ENCODE data around the gene ITGB2. TPM values are rescaled to one million over a fixed set of nuclear protein-coding genes. Genes with fewer than 3 reads are reported as not detected.

Gene ITGB2
- total and polyA plus RNA-seq, 12 donors = 6.3 to 249 (median 98.9) TPM

GRCh38 chr21:44898851-44899767 is 21.6 kb downstream of the ITGB2 start:
- H3K4me3 ChIP-seq = no peak overlapping the region

GRCh38 chr21:44898011-44898488 is 22.6 kb downstream of the ITGB2 start:
- Histone ChIP-seq H3K27me3 (peaks cover 4% of the 10 kb centered on the region), H3K4me3 (no peak overlapping the region), H3K9me3 (replicated peaks in 1 of 3) (no peaks in the 10 kb centered on the region), H3K36me3 (replicated peaks in 1 of 2) (peaks cover 0 to 8% of the 10 kb centered on the region in 2 donors), H3K27ac (no peak overlapping the region), H3K4me1 (replicated peaks in 1 of 2) (no peaks in the 10 kb centered on the region)
- no peak for DNase-seq
- intact Hi-C loops (cut with DNase I) = loop anchor here in 1 of 2 donors (5.0 kb wide), 1 partner anchor 34 kb away; no protein-coding TSS in a partner anchor
- TF ChIP-seq, protein P1, sequence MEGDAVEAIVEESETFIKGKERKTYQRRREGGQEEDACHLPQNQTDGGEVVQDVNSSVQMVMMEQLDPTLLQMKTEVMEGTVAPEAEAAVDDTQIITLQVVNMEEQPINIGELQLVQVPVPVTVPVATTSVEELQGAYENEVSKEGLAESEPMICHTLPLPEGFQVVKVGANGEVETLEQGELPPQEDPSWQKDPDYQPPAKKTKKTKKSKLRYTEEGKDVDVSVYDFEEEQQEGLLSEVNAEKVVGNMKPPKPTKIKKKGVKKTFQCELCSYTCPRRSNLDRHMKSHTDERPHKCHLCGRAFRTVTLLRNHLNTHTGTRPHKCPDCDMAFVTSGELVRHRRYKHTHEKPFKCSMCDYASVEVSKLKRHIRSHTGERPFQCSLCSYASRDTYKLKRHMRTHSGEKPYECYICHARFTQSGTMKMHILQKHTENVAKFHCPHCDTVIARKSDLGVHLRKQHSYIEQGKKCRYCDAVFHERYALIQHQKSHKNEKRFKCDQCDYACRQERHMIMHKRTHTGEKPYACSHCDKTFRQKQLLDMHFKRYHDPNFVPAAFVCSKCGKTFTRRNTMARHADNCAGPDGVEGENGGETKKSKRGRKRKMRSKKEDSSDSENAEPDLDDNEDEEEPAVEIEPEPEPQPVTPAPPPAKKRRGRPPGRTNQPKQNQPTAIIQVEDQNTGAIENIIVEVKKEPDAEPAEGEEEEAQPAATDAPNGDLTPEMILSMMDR (IDR thresholded peaks at IDR 0.05) = no peak
- no peak for TF ChIP-seq POLR2A (IDR thresholded peaks at IDR 0.05)
- 64 to 78% (median 73%) methylated on average over 2 to 13 of the region's 13 CpGs for WGBS, 4 donors

More at GRCh38 chr21:44898851-44899767, 21.6 kb downstream of the ITGB2 start:
- peaks cover 0 to 8% of the 10 kb centered on the region in 2 donors for H3K36me3 ChIP-seq (replicated peaks in 1 of 2)
- TF ChIP-seq POLR2A (IDR thresholded peaks at IDR 0.05) = no peak
- TF ChIP-seq, protein P1 (IDR thresholded peaks at IDR 0.05) = no peak
- DNase-seq = no peak
- H3K27ac ChIP-seq = no peak overlapping the region
- 78 to 83% (median 82%) methylated on average over 21 to 49 of the region's 49 CpGs for WGBS, 4 donors
- H3K27me3 ChIP-seq = peaks cover 4% of the 10 kb centered on the region
- H3K4me1 ChIP-seq (replicated peaks in 1 of 2) = no peaks in the 10 kb centered on the region
- intact Hi-C loops (cut with DNase I) = loop anchor here in 1 of 2 donors (5.0 kb wide), 1 partner anchor 33 kb away; no protein-coding TSS in a partner anchor
- no peaks in the 10 kb centered on the region for H3K9me3 ChIP-seq (replicated peaks in 1 of 3)

- Histone ChIP-seq H3K4me3 (no peak overlapping the region), H3K4me1 (replicated peaks in 1 of 2) (no peaks in the 10 kb centered on the region), H3K27ac (no peak overlapping the region), H3K27me3 (peaks cover 4% of the 10 kb centered on the region), H3K9me3 (replicated peaks in 1 of 3) (no peaks in the 10 kb centered on the region), H3K36me3 (replicated peaks in 1 of 2) (peaks cover 0 to 8% of the 10 kb centered on the region in 2 donors)
- 65 to 80% (median 73%) methylated on average over 9 to 21 of the region's 21 CpGs for WGBS, 4 donors
- DNase-seq = no peak
- intact Hi-C loops (cut with DNase I) = loop anchor here (2.0 to 5.0 kb wide), 2 partner anchors 33 to 35 kb away; no protein-coding TSS in a partner anchor
- TF ChIP-seq, protein P1 (IDR thresholded peaks at IDR 0.05) = no peak
- no peak for TF ChIP-seq POLR2A (IDR thresholded peaks at IDR 0.05)
These were observed 23.2 kb downstream of the ITGB2 start for GRCh38 chr21:44897326-44898010.
